Amniotic stem cell (primary cell): ENCODE measurements around the gene CARD9.
A peak's percentile ranks its signal among the peaks of the same experiment; 100 is the strongest.

Experiments used
- DNase-seq: peaks from one replicate; lab custom pipeline; 2025; lab: John Stamatoyannopoulos, UW

CARD9 gene

DNA sequence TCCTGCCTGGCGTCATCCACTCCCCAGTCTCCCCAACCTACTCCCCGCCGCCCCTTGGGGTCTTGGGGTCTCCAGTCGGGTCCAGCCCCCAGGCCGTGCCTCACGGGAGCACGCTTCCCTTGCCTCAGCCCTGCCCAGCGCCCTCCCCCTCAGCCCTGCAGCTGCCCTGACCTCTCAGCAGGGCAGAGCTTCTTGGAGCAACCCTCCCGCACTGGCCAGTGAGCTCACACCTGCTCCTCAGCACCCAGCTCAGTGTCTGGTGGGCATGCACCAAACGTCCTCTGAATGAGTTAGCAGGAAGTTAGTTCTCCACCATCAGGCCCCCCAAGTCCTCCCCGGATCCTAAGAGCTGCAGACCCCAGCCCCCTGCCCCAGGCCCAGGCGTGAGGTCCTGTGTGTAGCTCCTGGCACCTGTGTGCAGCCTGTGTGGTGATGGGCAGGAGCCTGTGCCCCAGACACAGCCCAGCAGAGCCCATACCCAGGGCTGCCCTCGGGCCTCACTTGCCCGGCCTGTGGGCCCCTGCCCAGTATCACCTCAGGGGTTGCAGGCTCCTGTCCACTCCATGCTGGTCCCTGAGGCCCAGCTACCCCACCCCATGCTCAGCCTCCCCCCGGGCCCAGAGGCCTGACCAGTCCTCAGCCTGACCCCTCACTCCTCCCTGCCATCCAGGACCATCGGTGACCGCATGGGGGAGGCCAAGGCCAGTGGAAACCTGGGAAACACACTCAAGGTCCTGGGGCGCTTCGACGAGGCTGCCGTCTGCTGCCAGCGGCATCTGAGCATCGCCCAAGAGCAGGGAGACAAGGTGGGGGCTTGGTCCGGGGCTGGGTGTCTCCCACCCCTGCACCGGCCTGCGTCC, 37.9 kb downstream of the CARD9 start:
- DNase-seq = no peak

DNA sequence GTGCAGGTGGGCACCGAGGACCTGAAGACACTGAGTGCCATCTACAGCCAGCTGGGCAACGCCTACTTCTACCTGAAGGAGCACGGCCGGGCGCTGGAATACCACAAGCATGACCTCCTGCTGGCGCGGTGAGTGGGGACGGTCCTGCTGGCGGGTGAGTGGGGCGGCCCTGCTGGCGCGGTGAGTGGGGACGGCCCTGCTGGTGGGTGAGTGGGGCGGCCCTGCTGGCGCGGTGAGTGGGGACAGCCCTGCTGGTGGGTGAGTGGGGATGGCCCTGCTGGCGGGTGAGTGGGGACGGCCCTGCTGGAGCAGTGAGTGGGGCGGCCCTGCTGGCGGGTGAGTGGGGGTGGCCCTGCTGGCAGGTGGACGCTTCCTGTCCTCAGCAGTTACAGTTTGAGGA, 38.9 kb downstream of the CARD9 start:
- no peak for DNase-seq

DNA sequence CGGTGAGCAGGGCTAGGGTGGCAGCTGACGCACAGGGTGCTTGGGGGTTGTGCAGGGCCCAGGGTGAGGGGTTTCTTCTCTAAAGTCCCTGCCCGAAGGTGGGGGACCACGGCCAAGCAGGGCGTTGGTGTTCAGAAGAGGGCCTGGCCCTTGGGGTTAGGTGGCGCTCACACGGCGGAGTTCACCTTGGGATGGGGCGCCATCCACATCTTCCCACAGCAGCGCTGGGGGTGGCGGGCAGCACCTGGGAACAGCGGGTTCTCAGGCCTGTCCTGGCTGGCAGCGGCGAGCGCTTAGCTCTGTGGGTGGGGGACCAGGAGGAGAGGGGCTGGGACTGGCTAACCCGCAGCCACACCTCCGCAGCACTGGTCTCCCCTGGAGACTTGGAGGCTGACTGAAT, 40.0 kb downstream of the CARD9 start:
- DNase-seq = no peak

DNA sequence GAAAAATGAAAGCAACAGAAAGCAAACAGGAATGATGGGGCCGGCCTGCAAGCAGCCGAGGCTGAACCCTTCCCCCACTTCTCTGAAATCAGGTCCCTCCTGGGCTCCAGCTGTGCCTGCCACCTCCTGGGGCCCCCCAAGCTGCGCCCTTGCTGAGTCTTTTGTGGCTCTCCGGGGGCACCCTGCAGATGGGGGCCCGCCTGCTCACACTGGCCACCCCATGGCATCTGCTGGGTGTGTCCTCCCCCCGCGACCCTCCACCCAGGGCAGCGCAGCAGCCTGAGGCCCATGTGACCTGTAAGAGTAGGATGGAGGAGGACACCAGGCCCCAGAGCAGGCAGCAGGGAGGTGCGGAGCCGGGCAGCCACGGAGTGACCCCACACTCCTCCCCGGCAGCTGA, 40.4 kb downstream of the CARD9 start:
- DNase-seq = no peak

DNA sequence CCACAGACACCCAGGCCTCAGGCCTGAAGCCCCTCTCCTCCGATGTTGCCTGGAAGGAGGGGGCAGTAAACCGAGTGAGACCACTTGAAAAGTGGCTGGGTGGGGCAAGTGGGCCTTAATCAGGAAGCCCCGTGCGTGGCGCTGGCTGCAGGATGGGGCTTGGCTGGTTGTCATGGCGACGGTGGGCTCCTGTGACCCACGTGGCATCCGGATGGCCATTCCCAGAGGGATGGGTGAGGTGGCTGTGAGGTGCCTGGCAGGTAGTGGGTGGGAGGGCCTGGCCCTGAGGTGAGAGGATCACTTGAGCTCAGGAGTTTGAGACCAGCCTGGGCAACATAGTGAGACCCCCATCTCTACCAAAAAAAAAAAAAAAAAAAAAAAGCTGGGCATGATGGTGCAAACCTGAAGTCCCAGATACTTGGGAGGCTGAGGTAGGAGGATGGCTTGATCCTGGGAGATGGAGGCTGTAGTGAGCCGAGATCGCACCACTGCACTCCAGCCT, 40.9 kb downstream of the CARD9 start:
- no peak for DNase-seq

DNA sequence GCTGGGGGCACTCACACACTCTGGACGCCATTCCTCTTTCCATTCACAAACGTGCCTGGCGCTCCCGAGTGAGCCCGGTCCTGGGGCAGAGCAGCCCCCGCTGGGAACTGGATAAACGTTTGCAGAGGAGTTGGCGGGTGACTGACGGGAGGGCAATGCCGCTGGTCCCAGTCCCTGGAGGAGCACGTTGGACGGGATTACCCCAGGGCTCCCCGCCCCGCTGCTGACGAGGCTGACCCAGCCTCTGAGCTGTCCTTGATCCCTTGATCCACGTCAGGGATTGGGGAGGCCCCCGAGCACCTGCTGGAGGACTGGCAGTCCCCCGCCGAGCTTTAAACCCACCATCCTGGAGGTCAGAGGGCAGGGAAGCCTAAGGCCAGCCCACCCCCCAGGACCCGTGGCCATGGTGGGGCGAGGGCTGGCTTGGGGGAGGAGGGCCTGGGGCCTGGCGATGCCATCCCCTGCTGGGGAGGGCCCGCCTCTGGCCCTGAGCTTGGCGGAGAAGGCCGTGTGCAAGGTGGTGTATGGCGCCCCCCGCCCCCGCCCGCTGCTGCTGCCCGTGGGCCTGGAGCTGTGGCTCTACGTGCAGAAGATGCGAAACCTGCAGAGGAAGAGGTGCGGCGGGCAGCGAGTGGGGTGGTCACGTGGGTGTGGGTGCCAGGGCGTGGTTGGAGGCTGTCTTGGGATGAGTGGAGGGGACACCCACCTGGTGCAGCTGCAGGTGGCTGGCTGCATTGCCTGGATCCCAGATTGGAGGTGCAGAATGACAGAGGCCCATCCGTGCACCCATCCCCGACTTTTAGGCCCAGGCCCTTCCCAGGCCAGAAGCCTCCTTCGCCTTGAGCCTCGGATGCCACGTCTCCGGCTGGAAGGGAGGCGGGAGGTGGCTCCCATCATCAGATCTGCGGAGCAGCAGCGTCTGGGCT, 41.6 kb downstream of the CARD9 start:
- DNase-seq = no peak

DNA sequence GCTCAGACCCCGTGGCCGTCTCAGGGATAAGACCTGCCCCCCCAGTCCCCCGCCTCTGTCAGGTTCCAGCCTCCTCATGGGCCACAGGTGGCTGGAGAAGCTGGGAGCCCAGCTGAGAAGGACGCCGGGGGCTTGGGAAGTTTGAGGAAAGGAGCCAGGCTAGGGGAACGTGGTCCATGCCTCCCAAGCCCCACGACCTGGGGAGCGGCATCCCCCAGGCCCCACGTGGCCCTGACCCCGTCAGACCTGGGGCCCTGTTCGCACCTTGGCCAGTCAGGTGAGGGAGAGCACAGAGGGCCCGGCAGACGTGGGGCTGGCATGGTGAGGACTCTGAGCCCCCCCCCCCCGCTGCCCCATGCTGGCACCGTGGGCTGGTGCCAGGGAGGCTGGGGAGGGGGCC, 42.4 kb downstream of the CARD9 start:
- no peak for DNase-seq

DNA sequence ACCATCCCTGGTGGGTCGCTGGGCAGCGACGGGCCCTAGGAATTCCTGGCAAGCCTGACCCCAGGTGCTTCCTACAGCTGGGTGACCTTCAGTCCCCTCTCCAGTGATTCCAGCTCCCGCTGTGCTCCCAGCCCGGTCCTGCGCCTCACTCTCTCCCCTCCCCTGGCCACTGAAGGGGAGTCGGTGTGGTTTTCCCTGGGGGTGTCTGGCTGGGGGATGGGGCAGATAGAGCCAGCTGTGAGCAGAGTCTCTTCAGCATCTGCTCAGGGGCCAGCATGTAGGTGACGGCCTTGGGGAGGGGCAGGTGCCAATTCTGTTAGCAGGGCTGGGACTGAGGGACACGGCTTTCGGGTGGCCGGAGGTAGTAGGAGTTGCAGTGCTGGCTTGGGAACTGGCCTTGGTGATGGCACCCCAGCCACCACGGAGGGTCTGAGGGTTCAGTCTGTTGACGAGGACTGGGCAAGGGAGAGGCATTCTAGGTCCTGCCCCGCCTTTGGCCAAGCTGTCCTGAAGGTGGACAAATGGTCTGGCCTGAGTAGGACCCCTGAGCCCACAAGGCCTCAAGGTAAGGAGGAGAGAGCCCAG, 43.0 kb downstream of the CARD9 start:
- no peak for DNase-seq

DNA sequence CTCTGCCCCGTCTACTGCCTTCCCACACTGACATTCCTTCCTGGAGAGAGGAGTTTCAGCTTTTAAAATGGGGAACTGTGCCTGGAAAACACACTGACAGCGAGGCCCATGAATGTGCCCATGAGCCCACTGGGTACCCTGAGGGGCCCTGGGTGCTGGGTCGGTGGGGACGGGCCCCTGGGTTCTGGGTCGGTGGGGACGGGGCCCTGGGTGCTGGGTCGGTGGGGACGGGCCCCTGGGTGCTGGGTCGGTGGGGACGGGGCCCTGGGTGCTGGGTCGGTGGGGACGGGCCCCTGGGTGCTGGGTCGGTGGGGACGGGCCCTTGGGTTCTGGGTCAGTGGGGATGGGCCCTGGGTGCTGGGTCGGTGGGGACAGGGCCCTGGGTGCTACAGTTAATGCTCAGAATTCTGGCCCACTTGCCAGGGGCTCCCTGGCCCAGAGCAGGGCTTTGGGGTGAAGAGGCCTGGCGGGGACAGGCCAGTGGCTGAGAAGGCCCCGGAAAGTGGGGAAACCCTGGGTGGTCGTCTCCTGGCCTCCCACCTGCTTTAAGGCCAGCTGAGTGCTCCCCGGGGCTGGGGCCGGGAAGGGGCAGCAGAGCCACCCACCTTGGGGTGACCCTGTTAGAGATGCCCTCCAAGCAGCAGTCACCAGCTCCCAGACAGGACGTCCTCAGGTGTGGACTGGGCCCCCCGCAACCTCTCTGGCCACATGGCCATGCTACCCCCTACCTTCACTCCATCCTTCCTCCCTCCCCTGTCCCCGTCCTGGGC, 43.6 kb downstream of the CARD9 start:
- DNase-seq = no peak

DNA sequence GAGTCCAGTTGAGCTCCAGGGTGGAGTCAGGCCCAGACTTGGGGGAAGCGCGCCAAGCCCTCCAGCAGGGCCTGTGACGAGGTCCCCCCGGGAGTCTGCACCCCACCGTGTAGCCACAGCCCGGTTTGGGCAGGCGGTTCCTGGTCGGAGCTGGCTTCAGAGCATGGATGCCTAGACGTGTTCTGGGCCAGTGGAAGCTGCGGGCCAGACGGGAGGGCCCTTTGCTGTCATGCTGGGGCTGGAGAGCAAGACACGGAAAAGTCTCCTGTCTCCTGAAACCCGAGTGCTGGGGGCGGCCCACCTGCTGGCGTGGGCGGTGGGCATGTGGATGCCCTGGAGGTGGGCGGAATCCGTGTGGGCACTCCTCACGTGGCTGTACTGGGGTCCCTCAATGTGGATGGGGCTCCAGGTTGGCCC, 44.2 kb downstream of the CARD9 start:
- no peak for DNase-seq

DNA sequence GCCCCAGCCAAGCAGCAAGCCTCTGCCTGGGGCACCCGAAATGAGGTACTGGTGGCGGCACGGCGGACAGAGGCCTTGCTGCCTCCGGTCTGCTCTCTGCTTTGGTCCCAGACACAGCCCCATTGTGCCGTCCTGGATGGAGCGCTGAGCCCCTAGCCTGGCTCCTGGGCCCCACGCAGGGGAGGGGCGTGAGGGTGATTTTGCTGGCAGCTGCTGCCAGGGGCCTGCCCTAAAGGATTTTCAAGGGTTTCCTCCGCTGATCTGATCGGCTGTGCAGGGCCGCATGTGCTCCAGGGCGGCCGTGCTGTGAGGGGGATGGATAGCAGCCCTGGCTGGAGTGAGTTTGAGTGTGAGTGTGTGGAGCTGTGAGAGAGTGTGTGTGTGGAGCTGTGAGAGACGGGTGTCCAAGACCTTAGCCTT, 44.8 kb downstream of the CARD9 start:
- DNase-seq = no peak

DNA sequence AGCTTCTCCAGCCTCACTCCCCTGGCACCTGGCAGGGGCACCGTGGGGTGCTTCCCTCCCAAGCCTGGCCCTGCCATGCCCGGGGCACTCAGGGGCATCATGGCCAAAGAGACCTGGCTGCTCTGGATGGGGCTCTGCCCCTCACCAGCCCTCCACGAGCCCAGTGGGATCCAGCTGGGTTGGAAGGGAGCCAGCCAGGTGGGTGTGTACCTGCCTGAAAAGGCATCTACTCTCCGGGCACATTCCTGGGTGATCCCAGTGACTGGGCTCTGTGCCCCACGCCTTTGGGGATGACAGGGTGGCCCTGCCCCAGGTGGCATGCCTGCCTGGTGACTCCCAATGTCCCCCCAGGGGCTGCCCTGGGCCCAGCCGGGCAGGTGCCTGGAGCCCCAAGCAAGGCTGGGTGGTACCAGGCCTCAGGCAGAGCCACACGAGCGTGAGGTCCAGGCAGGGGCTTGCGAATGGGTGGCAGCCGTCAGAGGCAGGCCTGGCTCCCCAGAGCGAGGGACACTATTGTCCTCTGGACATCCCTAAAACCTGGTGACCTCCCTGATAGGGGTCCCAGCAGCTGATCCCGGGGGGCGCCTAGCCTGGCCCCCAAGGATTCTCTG, 45.4 kb downstream of the CARD9 start:
- DNase-seq = no peak

DNA sequence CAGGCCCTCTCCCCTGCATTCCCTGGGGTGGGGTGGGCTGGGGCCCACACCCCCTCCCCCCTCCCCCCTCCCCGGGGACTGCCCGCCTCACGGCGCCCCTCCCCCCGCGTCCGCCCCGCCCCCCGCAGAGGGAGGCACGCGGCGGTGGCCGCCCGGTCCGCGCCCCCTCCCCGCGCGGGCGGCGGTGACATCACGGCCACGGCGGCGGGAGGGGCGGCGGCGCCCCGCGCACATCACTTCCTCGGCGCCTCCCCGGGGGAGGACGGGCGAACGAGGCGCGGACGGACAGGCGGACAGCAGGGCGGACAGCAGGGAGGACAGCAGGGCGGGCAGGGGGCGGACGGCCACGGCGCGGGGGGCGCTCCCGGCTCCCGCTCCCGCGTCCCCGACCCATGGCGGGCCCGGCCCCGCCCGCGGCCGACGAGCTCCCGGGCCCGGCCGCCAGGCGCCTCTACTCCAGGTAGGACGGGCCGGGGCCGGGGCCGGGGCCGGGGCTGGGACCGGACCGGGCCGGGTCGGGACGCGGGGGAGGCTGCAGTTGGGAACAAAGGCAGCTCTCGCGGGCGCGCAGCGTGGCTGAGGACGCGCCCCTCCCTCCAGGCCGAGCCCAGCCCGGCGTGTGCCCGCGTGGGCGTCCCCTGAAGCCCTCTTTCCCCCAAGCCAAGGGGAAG, 46.0 kb downstream of the CARD9 start, which contains the start of gene GPSM1:
Gene GPSM1 (plus strand): TSS at position 236 of the 671 bp plus-strand sequence. CDS start 157 bp downstream, at position 393.
- no peak for DNase-seq

DNA sequence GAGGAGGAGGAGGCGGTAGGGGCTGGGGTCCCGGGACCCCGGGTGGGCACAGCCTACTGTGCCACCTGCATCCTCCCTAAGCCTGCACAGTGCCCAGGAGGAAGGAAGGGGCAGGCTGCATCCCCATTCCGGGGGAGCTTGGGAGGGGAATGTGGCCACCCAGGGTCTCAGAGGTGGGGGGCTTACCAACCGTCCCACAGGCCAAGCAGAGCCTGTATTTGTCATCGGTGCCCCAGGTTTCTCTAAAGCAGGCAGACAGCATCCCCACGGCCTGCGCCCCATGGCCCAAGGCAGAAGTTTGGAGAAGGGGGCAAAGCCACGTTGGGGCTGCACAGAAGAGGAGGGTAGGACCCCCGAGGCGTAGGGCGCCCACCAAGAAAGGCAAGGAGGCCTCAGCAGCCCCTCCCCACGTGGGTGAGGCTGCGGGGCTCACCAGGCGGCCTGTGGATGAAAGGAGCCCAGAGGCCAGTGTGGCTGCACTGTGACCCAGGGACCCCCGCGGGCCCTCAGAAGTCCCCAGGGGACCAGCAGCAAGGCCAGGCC, 46.6 kb downstream of the CARD9 start:
- no peak for DNase-seq

DNA sequence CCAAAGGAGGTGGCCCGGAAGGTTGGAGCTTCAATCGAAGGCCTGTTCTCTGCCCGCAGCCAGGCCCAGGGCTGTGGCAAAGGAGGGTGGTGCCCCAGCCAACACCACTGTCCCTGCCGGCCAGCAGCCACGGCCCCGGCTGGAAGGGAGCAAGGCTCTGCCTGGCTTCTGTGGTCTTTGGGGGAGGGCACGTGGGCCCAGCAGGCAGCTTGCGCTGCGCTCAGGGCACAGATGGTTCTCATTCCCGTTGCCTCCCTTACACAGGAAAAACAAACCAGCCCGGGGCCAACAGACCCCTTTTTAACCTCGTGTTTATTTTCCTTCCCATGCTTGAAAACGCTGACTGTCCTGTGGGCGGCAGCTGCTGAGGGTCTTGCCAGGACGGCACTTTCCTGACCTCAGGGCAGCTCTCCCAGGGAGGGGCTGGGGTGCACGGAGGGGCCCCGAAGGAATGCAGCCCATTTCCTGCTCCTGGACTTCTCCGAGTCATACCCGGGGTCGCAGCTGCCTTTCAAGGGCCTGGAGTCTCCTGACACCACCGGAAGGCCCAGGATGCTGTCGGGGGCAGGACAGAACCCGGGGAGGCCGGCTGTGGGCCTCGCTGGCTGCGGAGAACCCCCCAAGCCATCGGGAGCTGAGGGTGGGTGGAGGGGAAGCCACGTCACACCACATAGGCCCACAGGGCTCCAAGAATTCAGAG, 47.3 kb downstream of the CARD9 start:
- DNase-seq = peak; percentile 77

DNA sequence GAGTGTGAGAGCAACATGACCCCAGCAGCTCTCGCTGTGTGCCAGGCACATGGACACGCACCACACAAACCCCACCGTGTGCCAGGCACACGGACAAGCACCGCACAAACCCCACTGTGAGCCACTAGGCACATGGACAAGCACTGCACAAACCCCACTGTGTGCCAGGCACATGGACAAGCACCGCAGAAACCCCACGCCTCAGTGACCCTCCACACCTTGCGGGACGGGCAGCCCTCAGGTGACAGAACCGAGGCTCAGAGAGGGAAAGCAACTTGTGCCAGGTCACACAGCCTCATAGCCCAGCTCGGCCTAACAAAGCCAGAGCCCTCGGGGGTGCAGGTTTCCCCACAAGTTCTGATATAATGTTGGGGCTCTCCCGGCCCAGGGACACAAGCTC, 48.1 kb downstream of the CARD9 start:
- DNase-seq = no peak

DNA sequence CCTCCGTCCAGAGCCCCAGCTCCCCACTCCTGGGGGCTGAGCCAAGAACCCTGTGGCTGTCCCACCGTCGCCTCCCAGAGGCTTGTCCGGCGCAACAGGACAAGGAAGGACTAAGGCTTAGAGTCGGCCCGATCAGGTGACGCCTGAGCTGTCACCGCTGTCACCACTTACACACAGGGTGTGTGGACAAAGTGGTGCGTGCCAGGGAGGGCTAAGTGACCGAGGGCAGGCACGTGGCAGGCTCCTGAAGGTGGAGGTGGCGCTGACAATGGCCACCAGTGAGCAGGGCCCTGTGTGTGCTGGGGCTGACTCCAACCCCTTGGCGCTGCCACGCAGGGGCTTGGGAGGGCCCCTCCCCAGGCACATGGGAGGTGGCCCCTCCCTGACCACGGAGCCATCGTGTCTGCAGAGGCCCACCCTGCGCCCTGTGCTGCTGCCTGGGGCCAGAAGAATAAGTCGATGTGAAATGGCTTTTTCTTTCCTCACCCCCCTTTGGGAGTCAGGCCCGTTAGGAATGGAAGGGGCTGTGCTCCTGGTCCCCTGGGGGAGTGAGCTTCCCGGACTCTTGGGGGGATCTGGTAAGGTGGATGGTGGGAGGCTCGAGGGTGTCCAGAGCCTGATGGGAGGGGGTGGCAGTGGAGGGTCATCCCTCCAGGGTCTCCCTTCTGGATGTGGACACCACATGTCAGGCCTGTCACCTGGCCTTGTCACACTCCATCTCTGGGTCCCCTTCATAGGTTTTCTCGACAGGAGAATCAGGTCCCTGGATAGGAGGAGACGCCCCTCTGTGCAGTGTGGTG, 48.8 kb downstream of the CARD9 start:
- no peak for DNase-seq

DNA sequence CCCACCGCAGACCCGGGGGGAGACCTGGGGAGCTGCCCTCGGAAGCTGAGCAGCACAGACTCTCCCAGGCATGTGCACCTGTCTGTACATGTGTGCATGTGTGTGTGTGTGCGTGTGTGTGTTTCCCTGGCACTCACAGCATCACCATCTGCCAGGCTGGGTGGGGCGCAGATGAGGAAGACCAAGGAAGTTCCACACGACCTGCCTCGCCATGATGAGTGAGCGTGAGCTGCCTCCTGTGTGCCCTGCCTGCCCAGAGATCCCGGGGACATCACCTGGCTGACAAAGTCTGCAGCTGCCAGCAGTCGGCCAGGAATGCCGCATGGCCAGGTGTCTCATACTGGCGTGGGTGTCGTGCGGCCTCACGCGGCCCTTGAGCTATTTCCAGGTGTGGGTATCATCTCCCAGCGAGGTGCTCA, 50.1 kb downstream of the CARD9 start:
- no peak for DNase-seq
